H9 (cell line): Measurements from ENCODE around the gene PLA2G4C. TPM values are rescaled to one million over a fixed set of nuclear protein-coding genes. Genes with fewer than 3 reads are reported as not detected.

Experiments
- DNase-seq: peaks from one replicate; pipeline ENCODE4 v3.0.0-alpha.2; 2017
- H2AFZ ChIP-seq: one replicate; pipeline ENCODE4 v1.6.1; 2013; ENCODE audit warnings: mild to moderate bottlenecking, low read length, control low read depth, moderate library complexity
- H2AK5ac ChIP-seq: 2 replicates; pipeline ENCODE4 v1.6.1; 2013; ENCODE audit warnings: low read length, control low read depth, mixed read lengths; ENCODE audit not compliant: insufficient read length
- H2BK120ac ChIP-seq: one replicate; pipeline ENCODE4 v1.6.1; 2013; ENCODE audit warnings: low read depth, mild to moderate bottlenecking, low read length, control low read depth, inconsistent platforms; ENCODE audit not compliant: poor library complexity, severe bottlenecking
- H2BK12ac ChIP-seq: 2 replicates; pipeline ENCODE4 v1.6.1; 2013; ENCODE audit warnings: low read length, control low read depth, mixed read lengths, low read depth; ENCODE audit not compliant: insufficient read length
- H2BK15ac ChIP-seq: 2 replicates; pipeline ENCODE4 v1.6.1; 2013; ENCODE audit warnings: low read depth, low read length, control low read depth
- H2BK20ac ChIP-seq: one replicate; pipeline ENCODE4 v1.6.1; 2013; ENCODE audit warnings: low read depth, mild to moderate bottlenecking, low read length, control low read depth, inconsistent platforms; ENCODE audit not compliant: poor library complexity, severe bottlenecking
- H2BK5ac ChIP-seq: 2 replicates; pipeline ENCODE4 v1.6.1; 2013; ENCODE audit warnings: low read length, control low read depth, mixed read lengths; ENCODE audit not compliant: insufficient read length
- H3K14ac ChIP-seq: 2 replicates; pipeline ENCODE4 v1.6.1; 2013; ENCODE audit warnings: low read length, control low read depth; ENCODE audit not compliant: insufficient read depth
- H3K18ac ChIP-seq: 2 replicates; pipeline ENCODE4 v1.6.1; 2013; ENCODE audit warnings: low read depth, mild to moderate bottlenecking, mixed read lengths, low read length, control low read depth; ENCODE audit not compliant: insufficient read length
- H3K23ac ChIP-seq: 2 replicates; pipeline ENCODE4 v1.6.1; 2013; ENCODE audit warnings: low read length, control low read depth, mixed read lengths, low read depth; ENCODE audit not compliant: insufficient read length
- H3K23me2 ChIP-seq: 2 replicates; pipeline ENCODE4 v1.6.1; 2013; ENCODE audit warnings: low read depth, mild to moderate bottlenecking, mixed read lengths, low read length, control low read depth; ENCODE audit not compliant: insufficient read length, poor library complexity, severe bottlenecking
- H3K27ac ChIP-seq: 2 replicates; pipeline ENCODE4 v1.5.1; 2013; ENCODE audit warnings: low read length, control low read depth, mixed read lengths, low read depth; ENCODE audit not compliant: insufficient read length
- H3K27me3 ChIP-seq: 2 replicates; pipeline ENCODE4 v1.6.1; 2013; ENCODE audit warnings: low read length, control low read depth, inconsistent platforms; ENCODE audit not compliant: insufficient read depth
- H3K4ac ChIP-seq: 2 replicates; pipeline ENCODE4 v1.6.1; 2013; ENCODE audit warnings: low read depth, mild to moderate bottlenecking, control low read depth, inconsistent platforms, low read length, moderate library complexity
- H3K4me1 ChIP-seq: 2 replicates; pipeline ENCODE4 v1.6.1; 2013; ENCODE audit warnings: low read length, control low read depth, inconsistent platforms; ENCODE audit not compliant: insufficient read depth
- H3K4me2 ChIP-seq: 2 replicates; pipeline ENCODE4 v1.6.1; 2013; ENCODE audit warnings: low read length, control low read depth, mixed read lengths; ENCODE audit not compliant: insufficient read length, insufficient read depth
- H3K56ac ChIP-seq: 2 replicates; pipeline ENCODE4 v1.6.1; 2013; ENCODE audit warnings: low read depth, mild to moderate bottlenecking, mixed read lengths, low read length, control low read depth; ENCODE audit not compliant: insufficient read length
- H3K79me1 ChIP-seq: 2 replicates; pipeline ENCODE4 v1.6.1; 2013; ENCODE audit warnings: low read depth, mild to moderate bottlenecking, moderate library complexity, low read length, control low read depth, inconsistent platforms; ENCODE audit not compliant: insufficient read depth, poor library complexity, severe bottlenecking
- H3K79me2 ChIP-seq: 2 replicates; pipeline ENCODE4 v1.6.1; 2013; ENCODE audit warnings: low read length, control low read depth, inconsistent platforms; ENCODE audit not compliant: insufficient read depth
- H3K9ac ChIP-seq: 2 replicates; pipeline ENCODE4 v1.6.1; 2013; ENCODE audit warnings: low read length, control low read depth, mixed read lengths; ENCODE audit not compliant: insufficient read length; ENCODE audit errors: extremely low read depth
- H3K9me3 ChIP-seq: one replicate; pipeline ENCODE4 v1.6.1; 2013; ENCODE audit warnings: low read depth, low read length, inconsistent platforms; ENCODE audit not compliant: control insufficient read depth
- H3T11ph ChIP-seq: one replicate; pipeline ENCODE4 v1.6.1; 2013; ENCODE audit warnings: mild to moderate bottlenecking, low read length, control low read depth, inconsistent platforms
- H4K20me1 ChIP-seq: one replicate; pipeline ENCODE4 v1.6.1; 2013; ENCODE audit not compliant: control insufficient read depth, insufficient read length, insufficient read depth
- H4K5ac ChIP-seq: 2 replicates; pipeline ENCODE4 v1.6.1; 2013; ENCODE audit warnings: low read depth, mild to moderate bottlenecking, mixed read lengths, low read length, control low read depth; ENCODE audit not compliant: insufficient read length
- H4K8ac ChIP-seq: replicated peaks from 2 replicates; pipeline ENCODE4 v1.6.1; 2013; ENCODE audit warnings: low read length, control low read depth, mixed read lengths, low read depth; ENCODE audit not compliant: insufficient read length
- H4K91ac ChIP-seq: 2 replicates; pipeline ENCODE4 v1.6.1; 2013; ENCODE audit warnings: low read depth, mild to moderate bottlenecking, moderate library complexity, mixed read lengths, low read length, control low read depth; ENCODE audit not compliant: insufficient read length
- H3K27ac Mint-ChIP-seq, 3 experiments: 2 replicates in 2 of 3; 3 replicates in 1 of 3; pipeline ENCODE4 v1.8.0; 2020 to 2021; ENCODE audit warnings: mixed read lengths in 3 of 3, mild to moderate bottlenecking in 1 of 3, moderate library complexity in 1 of 3
- H3K27me3 Mint-ChIP-seq: 2 replicates; pipeline ENCODE4 v1.8.0; 2021; ENCODE audit warnings: low read depth, mild to moderate bottlenecking, moderate library complexity, mixed read lengths
- H3K36me3 Mint-ChIP-seq, 3 experiments: 2 replicates in 2 of 3; 3 replicates in 1 of 3; pipeline ENCODE4 v1.8.0; 2020 to 2021; ENCODE audit warnings: low read depth in 3 of 3, mixed read lengths in 3 of 3; ENCODE audit not compliant: insufficient read depth in 1 of 3
- H3K4me1 Mint-ChIP-seq, 2 experiments: 2 replicates each; pipeline ENCODE4 v1.8.0; 2020; ENCODE audit warnings: mixed read lengths in 2 of 2
- H3K4me3 Mint-ChIP-seq, 2 experiments: 2 replicates in 1 of 2; 3 replicates in 1 of 2; pipeline ENCODE4 v1.8.0; 2020 to 2021; ENCODE audit warnings: mild to moderate bottlenecking in 2 of 2, mixed read lengths in 2 of 2, moderate library complexity in 1 of 2
- H3K9me3 Mint-ChIP-seq, 2 experiments: 2 replicates in 1 of 2; 3 replicates in 1 of 2; pipeline ENCODE4 v1.8.0; 2020; ENCODE audit warnings: mild to moderate bottlenecking in 2 of 2, mixed read lengths in 2 of 2, moderate library complexity in 1 of 2
- CTCF ChIP-seq: fragments of 200-600 bp; sonication (generic); conservative IDR thresholded peaks from 3 replicates; pipeline ENCODE4 v1.8.0; 2021; ENCODE audit warnings: antibody characterized with exemption, mild to moderate bottlenecking
- WGBS: extraction: QIAGEN DNeasy Blood & Tissue Kit; methylation state at CpG from one replicate; pipeline ENCODE4 v1.1.7; 2013; ENCODE audit warnings: missing lambda C conversion rate, low lambda C conversion rate, mixed read lengths; ENCODE audit not compliant: insufficient read length; ENCODE audit errors: extremely low coverage; 5-methylcytosine and 5-hydroxymethylcytosine counted together
- total RNA-seq: library from RNA; stranded (reverse); gene quantifications from 2 replicates; pipeline ENCODE4 v1.2.1, GENCODE V29; 2021

PLA2G4C gene
- total RNA-seq, 1 experiment from 2014 or later: 7.0 TPM

GRCh38 chr19:48154003-48154402, 43.4 kb upstream of the PLA2G4C start:
- Histone ChIP-seq H3K23ac (no peak overlapping the region), H3K79me1 (no peaks in the 10 kb centered on the region), H2BK12ac (no peak overlapping the region), H3K14ac (no peak overlapping the region), H2AK5ac (no peak overlapping the region), H3K4ac (no peak overlapping the region), H2AFZ (no peak overlapping the region), H3K9ac (no peak overlapping the region), H3K79me2 (no peaks in the 10 kb centered on the region), H3K56ac (no peak overlapping the region), H3K23me2 (no peaks in the 10 kb centered on the region), H2BK5ac (no peak overlapping the region), H4K91ac (no peak overlapping the region), H3K18ac (no peak overlapping the region), H3T11ph (no peak overlapping the region), H4K20me1 (no peaks in the 10 kb centered on the region), H3K27ac (no peak overlapping the region), H3K9me3 (no peaks in the 10 kb centered on the region), H2BK20ac (no peak overlapping the region), H4K5ac (no peak overlapping the region), H3K27me3 (no peaks in the 10 kb centered on the region), H3K4me1 (no peaks in the 10 kb centered on the region), H2BK120ac (no peak overlapping the region), H2BK15ac (no peak overlapping the region), H3K4me2 (no peak overlapping the region), H4K8ac (no peak overlapping the region)
- no CpG with 5 or more reads among the region's 9 CpGs for WGBS
- H3K9me3 Mint-ChIP-seq: no peaks in the 10 kb centered on the region
- H3K4me1 Mint-ChIP-seq: no peaks in the 10 kb centered on the region
- DNase-seq: no peak
- H3K27ac Mint-ChIP-seq: peak overlapping the region; percentile 36 to 69 (median 46); a peak in 5 of 7 replicates
- no peak overlapping the region for H3K4me3 Mint-ChIP-seq
- no peaks in the 10 kb centered on the region for H3K27me3 Mint-ChIP-seq
- no peak for TF ChIP-seq CTCF
- peaks cover 14 to 77% (median 64%) of the 10 kb centered on the region in 3 experiments for H3K36me3 Mint-ChIP-seq
